HepG2 (cell line): ENCODE data around the gene ZFPL1. TPM values are rescaled to one million over a fixed set of nuclear protein-coding genes. Genes with fewer than 3 reads are reported as not detected.

ENCODE experiments used
- EP300 ChIP-seq, 3 experiments: sonication (generic) in 1 of 3; formaldehyde crosslinking in 1 of 3; IDR thresholded peaks; 2 replicates each; pipeline versions ENCODE4 v1.5.1 to v1.6.1; 2011 to 2020; ENCODE audit warnings: low read depth in 2 of 3, low read length in 2 of 3, borderline replicate concordance in 1 of 3, improper control_type of control experiment in 1 of 3, mild to moderate bottlenecking in 1 of 3, missing genetic modification reagents in 1 of 3, moderate library complexity in 1 of 3
- FOXM1 ChIP-seq: sonication (generic); formaldehyde crosslinking; IDR thresholded peaks from 2 replicates; pipeline ENCODE4 v1.5.0; 2020; ENCODE audit warnings: missing genetic modification reagents
- GTF2F1 ChIP-seq: fragments of 150-350 bp; IDR thresholded peaks from 2 replicates; pipeline ENCODE4 v1.6.1; 2014; ENCODE audit warnings: low read length
- KDM4B ChIP-seq: sonication (generic); formaldehyde crosslinking; IDR thresholded peaks from 2 replicates; pipeline ENCODE4 v1.4.0; 2020; ENCODE audit warnings: missing genetic modification reagents
- NR2F6 ChIP-seq, 2 experiments: IDR thresholded peaks; 2 replicates each; pipeline ENCODE4 v1.6.1; 2016; ENCODE audit warnings: antibody characterized with exemption in 1 of 2, mild to moderate bottlenecking in 1 of 2
- SAP130 ChIP-seq: IDR thresholded peaks from 2 replicates; pipeline ENCODE4 v1.6.1; 2016; ENCODE audit warnings: low read depth
- TBX2 ChIP-seq: sonication (generic); formaldehyde crosslinking; IDR thresholded peaks from 2 replicates; pipeline ENCODE4 v1.5.0; 2020; ENCODE audit warnings: missing genetic modification reagents, mild to moderate bottlenecking, borderline replicate concordance
- TEAD3 ChIP-seq: optimal IDR thresholded peaks from 2 replicates; pipeline ENCODE3; 2016; ENCODE audit warnings: borderline replicate concordance
- ZBTB7A ChIP-seq: sonication (generic); formaldehyde crosslinking; IDR thresholded peaks from 2 replicates; pipeline ENCODE4 v1.8.0; 2022; ENCODE audit warnings: mild to moderate bottlenecking, missing genetic modification reagents
- ZKSCAN5 ChIP-seq: sonication (generic); formaldehyde crosslinking; IDR thresholded peaks from 2 replicates; pipeline ENCODE4 v1.5.1; 2020; ENCODE audit warnings: mild to moderate bottlenecking, missing genetic modification reagents
- ZNF615 ChIP-seq: sonication (generic); formaldehyde crosslinking; IDR thresholded peaks from 2 replicates; pipeline ENCODE4 v1.5.0; 2020; ENCODE audit warnings: mild to moderate bottlenecking, missing genetic modification reagents, borderline replicate concordance
- ZNF619 ChIP-seq: sonication (generic); formaldehyde crosslinking; IDR thresholded peaks from 2 replicates; pipeline ENCODE4 v1.4.0; 2020; ENCODE audit warnings: mild to moderate bottlenecking, missing genetic modification reagents
- ZNF720 ChIP-seq: sonication (generic); formaldehyde crosslinking; IDR thresholded peaks from 2 replicates; pipeline ENCODE4 v1.4.0; 2020; ENCODE audit warnings: missing genetic modification reagents
- polyA plus RNA-seq, 8 experiments: library from polyadenylated mRNA; depleted of rRNA in 3 of 8; stranded (reverse) in 7 of 8; unstranded in 1 of 8; fragments of >200 nt; fragmentation: Illumina TruSeq in 4 of 8; extraction: Trizol in 4 of 8; gene quantifications; 2 replicates each; pipeline versions ENCODE4 v1.2.1 to v1.2.3, GENCODE V29; 2011 to 2016; ENCODE audit warnings: low read depth in 4 of 8, missing spikeins in 1 of 8, mixed read lengths in 1 of 8; ENCODE audit not compliant: insufficient read depth in 1 of 8
- total RNA-seq, 5 experiments: library from RNA; depleted of rRNA; stranded (reverse); fragments of >200 nt; fragmentation: Illumina TruSeq; extraction: Trizol; gene quantifications; 2 replicates each; pipeline ENCODE4 v1.2.3, GENCODE V29; 2016; ENCODE audit warnings: low read depth in 1 of 5
- TF ChIP-seq, protein P1 (sequence below): sonication (generic); formaldehyde crosslinking; IDR thresholded peaks from 2 replicates; pipeline ENCODE4 v1.5.1; 2020; ENCODE audit warnings: mild to moderate bottlenecking, missing genetic modification reagents, moderate library complexity
- TF ChIP-seq, protein P2 (sequence below): sonication (generic); formaldehyde crosslinking; IDR thresholded peaks from 2 replicates; pipeline ENCODE4 v1.8.1; 2023; ENCODE audit warnings: mild to moderate bottlenecking, missing genetic modification reagents
- TF ChIP-seq, protein P3 (sequence below): sonication (generic); formaldehyde crosslinking; IDR thresholded peaks from 2 replicates; pipeline ENCODE4 v1.4.0; 2020; ENCODE audit warnings: low read depth, mild to moderate bottlenecking, missing genetic modification reagents
- TF ChIP-seq, protein P4 (sequence below): sonication (generic); formaldehyde crosslinking; IDR thresholded peaks from 2 replicates; pipeline ENCODE4 v1.9.0; 2021; ENCODE audit warnings: missing genetic modification reagents, borderline replicate concordance
- TF ChIP-seq, protein P5 (sequence below): IDR thresholded peaks from 2 replicates; pipeline ENCODE4 v1.6.1; 2012; ENCODE audit warnings: low read depth, low read length, improper control_type of control experiment

ZFPL1 gene
- total and polyA plus RNA-seq, 2 of the 13 experiments (the other 11 are each of a cell fraction or from before 2014, with no cell fraction given) = 32.2 to 56.0 TPM

DNA sequence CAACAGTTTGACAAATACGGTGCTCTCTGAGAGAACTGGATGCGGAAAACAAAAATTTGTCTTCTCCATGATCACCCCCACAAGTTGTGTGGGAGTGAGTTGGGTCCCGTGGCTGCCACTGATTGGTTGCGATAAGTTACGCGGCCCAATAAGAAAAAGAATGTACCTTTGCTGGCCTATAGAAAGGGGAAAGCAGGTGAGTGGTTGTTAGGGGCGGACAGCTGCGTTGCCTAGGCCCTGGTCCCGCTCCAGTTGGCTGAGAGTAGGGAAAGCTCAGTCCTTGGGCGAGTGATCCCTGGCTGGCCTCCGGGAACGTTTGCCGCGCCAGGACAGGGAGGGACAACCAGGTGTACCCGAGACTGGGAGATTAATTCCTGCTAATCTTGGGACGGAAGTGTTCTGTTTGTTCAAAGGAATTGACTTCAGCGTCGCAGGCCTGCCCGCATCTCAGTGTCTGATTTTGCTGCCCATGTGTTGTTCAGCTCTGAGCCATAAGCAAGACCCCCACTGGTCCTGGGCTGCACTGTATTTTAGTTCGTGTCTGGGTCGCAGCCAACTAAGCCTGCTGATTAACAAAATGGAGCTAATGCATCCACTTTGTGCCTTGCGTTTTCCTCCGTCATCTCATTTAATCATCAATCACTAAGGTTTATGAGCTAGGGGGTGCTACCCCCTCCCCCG lies 51.1 kb downstream of the ZFPL1 start (continued):
- TF ChIP-seq, protein P1, sequence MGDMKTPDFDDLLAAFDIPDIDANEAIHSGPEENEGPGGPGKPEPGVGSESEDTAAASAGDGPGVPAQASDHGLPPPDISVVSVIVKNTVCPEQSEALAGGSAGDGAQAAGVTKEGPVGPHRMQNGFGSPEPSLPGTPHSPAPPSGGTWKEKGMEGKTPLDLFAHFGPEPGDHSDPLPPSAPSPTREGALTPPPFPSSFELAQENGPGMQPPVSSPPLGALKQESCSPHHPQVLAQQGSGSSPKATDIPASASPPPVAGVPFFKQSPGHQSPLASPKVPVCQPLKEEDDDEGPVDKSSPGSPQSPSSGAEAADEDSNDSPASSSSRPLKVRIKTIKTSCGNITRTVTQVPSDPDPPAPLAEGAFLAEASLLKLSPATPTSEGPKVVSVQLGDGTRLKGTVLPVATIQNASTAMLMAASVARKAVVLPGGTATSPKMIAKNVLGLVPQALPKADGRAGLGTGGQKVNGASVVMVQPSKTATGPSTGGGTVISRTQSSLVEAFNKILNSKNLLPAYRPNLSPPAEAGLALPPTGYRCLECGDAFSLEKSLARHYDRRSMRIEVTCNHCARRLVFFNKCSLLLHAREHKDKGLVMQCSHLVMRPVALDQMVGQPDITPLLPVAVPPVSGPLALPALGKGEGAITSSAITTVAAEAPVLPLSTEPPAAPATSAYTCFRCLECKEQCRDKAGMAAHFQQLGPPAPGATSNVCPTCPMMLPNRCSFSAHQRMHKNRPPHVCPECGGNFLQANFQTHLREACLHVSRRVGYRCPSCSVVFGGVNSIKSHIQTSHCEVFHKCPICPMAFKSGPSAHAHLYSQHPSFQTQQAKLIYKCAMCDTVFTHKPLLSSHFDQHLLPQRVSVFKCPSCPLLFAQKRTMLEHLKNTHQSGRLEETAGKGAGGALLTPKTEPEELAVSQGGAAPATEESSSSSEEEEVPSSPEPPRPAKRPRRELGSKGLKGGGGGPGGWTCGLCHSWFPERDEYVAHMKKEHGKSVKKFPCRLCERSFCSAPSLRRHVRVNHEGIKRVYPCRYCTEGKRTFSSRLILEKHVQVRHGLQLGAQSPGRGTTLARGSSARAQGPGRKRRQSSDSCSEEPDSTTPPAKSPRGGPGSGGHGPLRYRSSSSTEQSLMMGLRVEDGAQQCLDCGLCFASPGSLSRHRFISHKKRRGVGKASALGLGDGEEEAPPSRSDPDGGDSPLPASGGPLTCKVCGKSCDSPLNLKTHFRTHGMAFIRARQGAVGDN = peak; percentile 45
- TF ChIP-seq, protein P2, sequence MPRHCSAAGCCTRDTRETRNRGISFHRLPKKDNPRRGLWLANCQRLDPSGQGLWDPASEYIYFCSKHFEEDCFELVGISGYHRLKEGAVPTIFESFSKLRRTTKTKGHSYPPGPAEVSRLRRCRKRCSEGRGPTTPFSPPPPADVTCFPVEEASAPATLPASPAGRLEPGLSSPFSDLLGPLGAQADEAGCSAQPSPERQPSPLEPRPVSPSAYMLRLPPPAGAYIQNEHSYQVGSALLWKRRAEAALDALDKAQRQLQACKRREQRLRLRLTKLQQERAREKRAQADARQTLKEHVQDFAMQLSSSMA (CRISPR knock-in tag) = no peak
- TF ChIP-seq ZNF720 (CRISPR knock-in tag) (no peak), ZNF615 (no peak), ZNF619 (CRISPR knock-in tag) (no peak), FOXM1 (CRISPR knock-in tag) (no peak), ZKSCAN5 (no peak), GTF2F1 (no peak), ZBTB7A (no peak), NR2F6 (IDR thresholded peaks at IDR 0.05) (no peak; the same call in 1 of the 2 replicates), NR2F6 (CRISPR knock-in tag; IDR thresholded peaks at IDR 0.05) (no peak; the same call in 1 of the 2 replicates), KDM4B (0 out of 2 replicates have a peak, but pooled peaks have one; percentile 4), TBX2 (CRISPR knock-in tag) (0 out of 2 replicates have a peak, but pooled peaks have one; percentile 9), SAP130 (CRISPR knock-in tag) (peak; percentile 65; the same call in 1 of the 2 replicates), EP300 (IDR thresholded peaks at IDR 0.05; ENCODE audit: low read depth in 2 of 2, low read length in 2 of 2) (no peak; a peak in 1 of 4 replicates), EP300 (CRISPR knock-in tag; IDR thresholded peaks at IDR 0.05; ENCODE audit: borderline replicate concordance) (no peak), TEAD3 (CRISPR knock-in tag) (peak; percentile 43)
- TF ChIP-seq, protein P3, sequence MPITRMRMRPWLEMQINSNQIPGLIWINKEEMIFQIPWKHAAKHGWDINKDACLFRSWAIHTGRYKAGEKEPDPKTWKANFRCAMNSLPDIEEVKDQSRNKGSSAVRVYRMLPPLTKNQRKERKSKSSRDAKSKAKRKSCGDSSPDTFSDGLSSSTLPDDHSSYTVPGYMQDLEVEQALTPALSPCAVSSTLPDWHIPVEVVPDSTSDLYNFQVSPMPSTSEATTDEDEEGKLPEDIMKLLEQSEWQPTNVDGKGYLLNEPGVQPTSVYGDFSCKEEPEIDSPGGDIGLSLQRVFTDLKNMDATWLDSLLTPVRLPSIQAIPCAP (CRISPR knock-in tag) = no peak
- TF ChIP-seq, protein P4, sequence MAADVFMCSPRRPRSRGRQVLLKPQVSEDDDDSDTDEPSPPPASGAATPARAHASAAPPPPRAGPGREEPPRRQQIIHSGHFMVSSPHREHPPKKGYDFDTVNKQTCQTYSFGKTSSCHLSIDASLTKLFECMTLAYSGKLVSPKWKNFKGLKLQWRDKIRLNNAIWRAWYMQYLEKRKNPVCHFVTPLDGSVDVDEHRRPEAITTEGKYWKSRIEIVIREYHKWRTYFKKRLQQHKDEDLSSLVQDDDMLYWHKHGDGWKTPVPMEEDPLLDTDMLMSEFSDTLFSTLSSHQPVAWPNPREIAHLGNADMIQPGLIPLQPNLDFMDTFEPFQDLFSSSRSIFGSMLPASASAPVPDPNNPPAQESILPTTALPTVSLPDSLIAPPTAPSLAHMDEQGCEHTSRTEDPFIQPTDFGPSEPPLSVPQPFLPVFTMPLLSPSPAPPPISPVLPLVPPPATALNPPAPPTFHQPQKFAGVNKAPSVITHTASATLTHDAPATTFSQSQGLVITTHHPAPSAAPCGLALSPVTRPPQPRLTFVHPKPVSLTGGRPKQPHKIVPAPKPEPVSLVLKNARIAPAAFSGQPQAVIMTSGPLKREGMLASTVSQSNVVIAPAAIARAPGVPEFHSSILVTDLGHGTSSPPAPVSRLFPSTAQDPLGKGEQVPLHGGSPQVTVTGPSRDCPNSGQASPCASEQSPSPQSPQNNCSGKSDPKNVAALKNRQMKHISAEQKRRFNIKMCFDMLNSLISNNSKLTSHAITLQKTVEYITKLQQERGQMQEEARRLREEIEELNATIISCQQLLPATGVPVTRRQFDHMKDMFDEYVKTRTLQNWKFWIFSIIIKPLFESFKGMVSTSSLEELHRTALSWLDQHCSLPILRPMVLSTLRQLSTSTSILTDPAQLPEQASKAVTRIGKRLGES (CRISPR knock-in tag) = no peak
- TF ChIP-seq, protein P5, sequence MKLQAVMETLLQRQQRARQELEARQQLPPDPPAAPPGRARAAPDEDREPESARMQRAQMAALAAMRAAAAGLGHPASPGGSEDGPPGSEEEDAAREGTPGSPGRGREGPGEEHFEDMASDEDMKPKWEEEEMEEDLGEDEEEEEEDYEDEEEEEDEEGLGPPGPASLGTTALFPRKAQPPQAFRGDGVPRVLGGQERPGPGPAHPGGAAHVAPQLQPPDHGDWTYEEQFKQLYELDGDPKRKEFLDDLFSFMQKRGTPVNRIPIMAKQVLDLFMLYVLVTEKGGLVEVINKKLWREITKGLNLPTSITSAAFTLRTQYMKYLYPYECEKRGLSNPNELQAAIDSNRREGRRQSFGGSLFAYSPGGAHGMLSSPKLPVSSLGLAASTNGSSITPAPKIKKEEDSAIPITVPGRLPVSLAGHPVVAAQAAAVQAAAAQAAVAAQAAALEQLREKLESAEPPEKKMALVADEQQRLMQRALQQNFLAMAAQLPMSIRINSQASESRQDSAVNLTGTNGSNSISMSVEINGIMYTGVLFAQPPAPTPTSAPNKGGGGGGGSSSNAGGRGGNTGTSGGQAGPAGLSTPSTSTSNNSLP = no peak
